Thoracic aorta (tissue), 2 donors: ENCODE measurements around the gene DUSP19. TPM values are rescaled to one million over a fixed set of nuclear protein-coding genes. Genes with fewer than 3 reads are reported as not detected.
"Not testable (repeated sequence)": the region's sequence is repeated elsewhere in the genome, so short reads cannot be mapped to it uniquely, and the experiment has no call there.

ENCODE experiments used
- ATAC-seq: fragments of 150-250 bp; one replicate; pipeline ENCODE4 v1.8.0; 2017; ENCODE audit warnings: low read depth; ENCODE audit not compliant: insufficient number of reproducible peaks, low FRiP score
- DNase-seq: peaks from one replicate; pipeline ENCODE4 v3.0.0-alpha.2; 2020; ENCODE audit warnings: low spot score
- H3K27ac ChIP-seq, 2 donors: fragments of 200-600 bp; sonication (generic); 1 replicate in 1 of 2; 2 replicates in 1 of 2; pipeline ENCODE4 v1.5.1; 2016; ENCODE audit warnings: mild to moderate bottlenecking in 2 of 2, moderate library complexity in 2 of 2
- H3K27me3 ChIP-seq: fragments of 200-600 bp; sonication (generic); replicated peaks from 2 replicates; pipeline ENCODE4 v1.6.0; 2016; ENCODE audit warnings: mild to moderate bottlenecking; ENCODE audit not compliant: insufficient read depth
- H3K36me3 ChIP-seq: fragments of 200-600 bp; sonication (generic); one replicate; pipeline ENCODE4 v1.5.1; 2016
- H3K4me1 ChIP-seq, 2 donors: fragments of 200-600 bp; sonication (generic); 1 replicate in 1 of 2; 2 replicates in 1 of 2; pipeline versions ENCODE4 v1.5.1 to v1.6.0; 2016; ENCODE audit warnings: low read depth in 2 of 2, mild to moderate bottlenecking in 1 of 2; ENCODE audit not compliant: control insufficient read depth in 1 of 2
- H3K4me3 ChIP-seq: fragments of 200-600 bp; sonication (generic); 2 replicates; pipeline ENCODE4 v1.5.1; 2016; ENCODE audit warnings: mild to moderate bottlenecking
- H3K9me3 ChIP-seq: fragments of 200-600 bp; sonication (generic); 2 replicates; pipeline ENCODE4 v1.5.1; 2016
- CTCF ChIP-seq: fragments of 200-600 bp; sonication (generic); IDR thresholded peaks from one replicate; pipeline ENCODE4 v1.5.1; 2019; ENCODE audit warnings: antibody characterized with exemption
- total RNA-seq, 2 donors: library from RNA; depleted of rRNA; stranded (reverse); fragments of >200 nt; gene quantifications; one replicate each; pipeline versions ENCODE4 v1.1.0 to v1.2.3, GENCODE V29; 2016

The DUSP19 gene
- total RNA-seq, 2 donors from 2014 or later = 5.7 to 14.1 TPM

- peak; percentile 93 for ATAC-seq
- Histone ChIP-seq H3K27ac (peak within 1 kb of the TSS; percentile 98 to 99), H3K4me3 (peak within 1 kb of the TSS; percentile 90), H3K36me3 (no peaks in the 10 kb centered on the region), H3K27me3 (no peaks in the 10 kb centered on the region), H3K9me3 (no peaks in the 10 kb centered on the region), H3K4me1 (peaks cover 21 to 41% of the 10 kb centered on the region in 2 donors)
- DNase-seq = peak; percentile 43
- TF ChIP-seq CTCF = peak; percentile 89
These were observed 39.9 kb upstream of the DUSP19 start, which contains the start of gene NCKAP1 for GRCh38 chr2:183038341-183039300. TSS of gene NCKAP1 (minus strand) at chr2:183038457. CDS start at chr2:183038099, 358 bp downstream.

- H3K27me3 ChIP-seq = no peaks in the 10 kb centered on the region
- ATAC-seq (no peak), DNase-seq (no peak)
- no peaks in the 10 kb centered on the region for H3K36me3 ChIP-seq
- H3K9me3 ChIP-seq = no peaks in the 10 kb centered on the region
- peaks cover 13 to 21% of the 10 kb centered on the region in 2 donors for H3K4me1 ChIP-seq
- TF ChIP-seq CTCF = no peak
- H3K27ac ChIP-seq = peak overlapping the region in 1 of 2 donors; percentile 22
- H3K4me3 ChIP-seq = no peak overlapping the region
These were observed 37.9 kb upstream of the DUSP19 start for GRCh38 chr2:183040604-183041003.

GRCh38 chr2:183043580-183043979, 35.0 kb upstream of the DUSP19 start:
- not testable (repeated sequence) for H3K27me3 ChIP-seq, ATAC-seq, DNase-seq, H3K4me3 ChIP-seq, H3K27ac ChIP-seq, H3K4me1 ChIP-seq, H3K9me3 ChIP-seq, H3K36me3 ChIP-seq

- not testable (repeated sequence) for ATAC-seq, H3K4me3 ChIP-seq, H3K36me3 ChIP-seq, H3K9me3 ChIP-seq, H3K27ac ChIP-seq, DNase-seq, H3K4me1 ChIP-seq, H3K27me3 ChIP-seq
These were observed 30.9 kb upstream of the DUSP19 start for GRCh38 chr2:183047486-183048125.

GRCh38 chr2:183049420-183049819, 29.1 kb upstream of the DUSP19 start:
- H3K9me3 ChIP-seq = no peaks in the 10 kb centered on the region
- no peak for TF ChIP-seq CTCF
- DNase-seq = no peak
- no peaks in the 10 kb centered on the region for H3K27me3 ChIP-seq
- H3K27ac ChIP-seq = no peak overlapping the region
- no peak for ATAC-seq
- H3K36me3 ChIP-seq = no peaks in the 10 kb centered on the region
- no peaks in the 10 kb centered on the region for H3K4me1 ChIP-seq
- no peak overlapping the region for H3K4me3 ChIP-seq
